Activated naive CD8-positive, alpha-beta T cell treated with anti-CD3 and anti-CD28 coated beads, Interleukin-2, amount 10 ng/mL, durations not matched to agents 7 days and 5 days (primary cell): ENCODE results near the gene MIPEP. TPM values are rescaled to one million over a fixed set of nuclear protein-coding genes. Genes with fewer than 3 reads are reported as not detected.

Experiments used
- ATAC-seq: fragments of 150-1000 bp; cut with Tn5 transposase; one replicate; pipeline ENCODE4 v1.10.0; 2021; ENCODE audit warnings: low read depth, moderate library complexity
- POLR2A ChIA-PET: fragments of 350-600 bp; sonication (Branson Sonifier 250); formaldehyde crosslinking; loops from one replicate; lab custom pipeline; 2021; ENCODE audit warnings: antibody characterized with exemption; lab: Charles Lee
- DNase-seq: peaks from one replicate; pipeline ENCODE4 v3.0.0; 2021
- H3K27ac Mint-ChIP-seq: one replicate; pipeline ENCODE4 v1.8.0; 2022; ENCODE audit warnings: mild to moderate bottlenecking, mixed read lengths
- H3K27me3 Mint-ChIP-seq: one replicate; pipeline ENCODE4 v1.8.0; 2022; ENCODE audit warnings: mild to moderate bottlenecking, moderate library complexity, mixed read lengths
- H3K36me3 Mint-ChIP-seq: one replicate; pipeline ENCODE4 v1.8.0; 2021; ENCODE audit warnings: mild to moderate bottlenecking, mixed read lengths
- H3K4me1 Mint-ChIP-seq: one replicate; pipeline ENCODE4 v1.8.0; 2021; ENCODE audit warnings: mixed read lengths
- H3K4me3 Mint-ChIP-seq: one replicate; pipeline ENCODE4 v1.8.0; 2022; ENCODE audit warnings: mild to moderate bottlenecking, moderate library complexity, mixed read lengths
- H3K9me3 Mint-ChIP-seq: one replicate; pipeline ENCODE4 v1.8.0; 2021; ENCODE audit warnings: mixed read lengths
- total RNA-seq, 2 experiments: library from RNA; stranded (reverse); gene quantifications; one replicate each; pipeline ENCODE4 v1.2.3, GENCODE V29; 2021

The MIPEP gene
- total RNA-seq, 2 experiments from 2014 or later: 7.1 to 9.4 TPM

DNA sequence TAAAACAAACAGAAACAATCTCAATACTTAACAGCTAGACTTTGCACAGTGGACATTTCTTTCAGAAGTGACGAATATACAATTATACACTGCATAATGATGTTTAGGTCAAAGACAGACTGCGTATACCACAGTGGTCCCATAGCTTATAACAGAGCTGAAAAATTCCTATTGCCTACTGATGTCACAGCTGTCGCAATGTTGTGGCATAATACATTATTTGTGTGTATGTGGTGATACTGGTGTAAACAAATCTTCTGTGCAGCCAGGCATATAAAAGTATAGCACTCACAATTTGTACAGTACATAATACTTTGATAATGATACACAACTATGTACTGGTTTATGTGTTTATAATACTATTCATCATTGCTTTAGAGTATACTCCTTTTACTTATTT is 202.3 kb downstream of the MIPEP start:
- H3K4me1 Mint-ChIP-seq: no peaks in the 10 kb centered on the region

DNA sequence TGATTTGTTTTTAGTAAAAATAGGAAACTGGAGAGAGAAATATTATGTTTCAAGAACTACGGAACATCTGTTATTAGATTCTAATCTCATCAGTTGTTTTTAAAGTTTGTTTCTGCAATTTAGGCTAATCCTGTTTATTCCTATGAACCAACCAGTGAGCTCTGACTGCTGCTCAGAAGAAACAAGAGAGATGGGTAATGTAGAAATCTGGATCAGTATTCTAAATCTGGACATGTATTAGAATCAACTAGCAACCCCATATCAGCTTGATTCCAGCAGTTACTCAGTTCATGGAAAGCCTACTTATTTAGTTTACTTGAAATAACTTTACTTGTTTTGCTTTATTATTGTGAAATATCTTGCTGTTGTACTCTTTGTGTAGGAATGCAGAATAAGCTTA is 203.8 kb downstream of the MIPEP start:
- POLR2A ChIA-PET: no interaction called here
- peaks cover 2% of the 10 kb centered on the region for H3K27me3 Mint-ChIP-seq

More for the DNA sequence above, 202.3 kb downstream of the MIPEP start:
- DNase-seq (no peak), ATAC-seq (no peak)
- Mint-ChIP-seq H3K27ac (no peak overlapping the region), H3K4me3 (no peak overlapping the region), H3K27me3 (peaks cover 2% of the 10 kb centered on the region), H3K9me3 (peaks cover 8% of the 10 kb centered on the region), H3K36me3 (peaks cover 1% of the 10 kb centered on the region)
- POLR2A ChIA-PET: no interaction called here

DNA sequence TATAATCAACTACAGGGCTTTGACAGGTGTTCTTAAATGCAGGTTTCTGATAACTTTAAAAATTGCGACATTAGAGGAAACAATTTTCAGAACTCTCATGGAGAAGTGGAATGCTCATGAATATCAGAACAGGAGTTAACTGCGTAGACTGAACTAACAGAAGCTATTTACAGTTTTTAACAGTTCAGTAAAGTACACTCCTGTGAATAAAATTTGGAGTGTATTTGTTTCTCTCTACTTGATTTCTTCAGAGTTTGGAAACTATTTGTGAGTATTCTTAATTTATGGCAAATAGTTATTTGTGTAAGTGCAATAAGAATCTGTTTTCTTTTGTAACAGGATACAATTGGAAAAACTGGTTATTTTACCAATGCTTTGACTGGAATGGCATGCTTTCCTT is 204.6 kb downstream of the MIPEP start:
- Mint-ChIP-seq H3K36me3 (peaks cover 1% of the 10 kb centered on the region), H3K27ac (no peak overlapping the region), H3K4me3 (no peak overlapping the region), H3K9me3 (peaks cover 9% of the 10 kb centered on the region), H3K4me1 (peaks cover 2% of the 10 kb centered on the region), H3K27me3 (peaks cover 2% of the 10 kb centered on the region)
- DNase-seq: no peak
- POLR2A ChIA-PET: no interaction called here
- no peak for ATAC-seq

More for the DNA sequence above, 203.8 kb downstream of the MIPEP start:
- Mint-ChIP-seq H3K36me3 (peaks cover 1% of the 10 kb centered on the region), H3K9me3 (peaks cover 9% of the 10 kb centered on the region), H3K4me3 (no peak overlapping the region), H3K27ac (no peak overlapping the region), H3K4me1 (no peaks in the 10 kb centered on the region)
- DNase-seq (no peak), ATAC-seq (no peak)

DNA sequence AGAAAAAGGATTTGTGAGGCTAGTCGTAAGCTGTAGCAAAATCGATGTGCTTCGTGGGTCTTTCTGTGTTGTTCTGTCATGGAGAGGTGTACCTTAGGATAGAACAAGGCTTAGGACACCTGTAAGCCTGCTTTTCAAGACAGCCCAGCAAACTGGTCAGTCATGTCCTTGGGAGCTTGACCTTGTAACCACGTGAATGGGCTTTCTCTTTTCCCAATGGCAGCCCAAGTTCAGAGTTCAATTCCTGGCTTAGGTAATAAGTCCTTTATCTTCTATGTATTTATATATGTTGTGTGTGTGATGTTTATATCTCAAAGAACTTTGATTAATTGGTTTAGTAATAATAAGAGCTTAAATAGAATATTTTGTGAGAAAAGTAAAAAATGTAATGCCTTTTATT is 206.1 kb downstream of the MIPEP start:
- H3K4me1 Mint-ChIP-seq: peaks cover 14% of the 10 kb centered on the region
- DNase-seq (no peak), ATAC-seq (no peak)
- POLR2A ChIA-PET: no interaction called here
- peaks cover 2% of the 10 kb centered on the region for H3K27me3 Mint-ChIP-seq
- no peak overlapping the region for H3K27ac Mint-ChIP-seq
- H3K36me3 Mint-ChIP-seq: peaks cover 1% of the 10 kb centered on the region
- H3K9me3 Mint-ChIP-seq: peaks cover 9% of the 10 kb centered on the region
- H3K4me3 Mint-ChIP-seq: no peak overlapping the region

DNA sequence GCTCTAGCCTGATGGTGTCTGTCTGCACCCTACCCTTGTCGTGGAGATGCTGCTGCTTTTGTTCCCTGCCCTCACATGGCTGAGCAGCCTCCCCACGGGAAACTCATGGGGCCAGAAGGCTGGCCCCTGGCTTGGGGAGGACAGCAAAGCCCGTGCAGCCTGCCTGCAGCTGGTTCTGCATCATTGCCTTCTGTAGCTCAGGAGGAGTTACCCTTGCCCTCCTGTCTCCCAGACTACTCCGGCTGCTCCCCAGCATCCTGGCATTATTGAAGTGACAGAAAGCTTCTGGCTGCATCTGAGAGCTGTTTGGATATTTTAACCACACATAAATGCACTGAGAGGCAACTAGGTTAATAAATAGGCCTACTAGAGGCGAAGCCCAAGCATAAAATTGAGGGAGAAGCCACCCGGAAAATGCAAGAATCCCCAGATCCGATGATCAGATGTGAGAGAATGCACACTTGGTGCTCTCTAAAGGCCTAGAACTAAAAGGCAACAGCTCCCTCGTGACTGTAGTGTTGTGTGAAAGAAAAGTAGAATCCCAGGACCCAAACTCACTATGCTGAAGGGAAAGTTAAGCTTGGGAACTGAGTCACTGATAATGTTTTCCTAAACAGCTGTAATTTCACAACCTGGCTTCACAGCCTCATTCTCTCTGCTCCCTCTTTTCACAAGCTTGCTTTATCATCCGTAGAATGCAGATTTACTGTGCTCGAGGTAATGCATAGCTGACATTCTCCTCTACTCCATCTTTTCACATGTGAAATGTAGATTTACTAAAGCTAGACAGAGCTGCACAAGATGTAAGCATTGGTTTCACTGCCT is 208.1 kb downstream of the MIPEP start:
- H3K27me3 Mint-ChIP-seq: peaks cover under 1% of the 10 kb centered on the region
- no peak overlapping the region for H3K27ac Mint-ChIP-seq
- no peak for DNase-seq
- H3K36me3 Mint-ChIP-seq: peaks cover 1% of the 10 kb centered on the region
- POLR2A ChIA-PET: no interaction called here
- peaks cover 8% of the 10 kb centered on the region for H3K9me3 Mint-ChIP-seq
- H3K4me1 Mint-ChIP-seq: peaks cover 14% of the 10 kb centered on the region
- ATAC-seq: no peak
- no peak overlapping the region for H3K4me3 Mint-ChIP-seq

Other genes with a start within 250 kb of the MIPEP start
- gene C1QTNF9B, start 8.1 kb upstream of the MIPEP start, total RNA-seq: not detected